DND-41 (cell line): ENCODE results near the gene PAPPA.

ENCODE experiments used
- CTCF ChIP-seq: IDR thresholded peaks from 2 replicates; pipeline ENCODE4 v1.5.1; 2012; ENCODE audit warnings: borderline replicate concordance, low read length, moderate library complexity, mild to moderate bottlenecking; ENCODE audit not compliant: poor library complexity, severe bottlenecking; ENCODE audit errors: extremely low read depth
- EZH2 ChIP-seq: IDR thresholded peaks from 3 replicates; pipeline ENCODE4 v1.6.1; 2012; ENCODE audit warnings: borderline replicate concordance, low read depth, mild to moderate bottlenecking, moderate library complexity, low read length, inconsistent platforms; ENCODE audit not compliant: severe bottlenecking

GRCh38 chr9:116360016-116360415, 206.4 kb downstream of the PAPPA start:
- no peak for TF ChIP-seq CTCF
- no peak for TF ChIP-seq EZH2
